Tongue (tissue), 2 donors: ENCODE measurements around the gene SURF1. TPM values are rescaled to one million over a fixed set of nuclear protein-coding genes. Genes with fewer than 3 reads are reported as not detected.
A peak's percentile ranks its signal among the peaks of the same experiment; 100 is the strongest.
"Not testable (repeated sequence)": the region's sequence is repeated elsewhere in the genome, so short reads cannot be mapped to it uniquely, and the experiment has no call there.

Source experiments
- DNase-seq: peaks from one replicate; pipeline ENCODE4 v3.0.0-alpha.2; 2015
- total RNA-seq: library from RNA; depleted of rRNA; stranded (reverse); fragments of >200 nt; gene quantifications from one replicate; pipeline ENCODE4 v1.2.3, GENCODE V29; 2014

SURF1 gene
- total RNA-seq, result 23.6 TPM

- DNase-seq, result peak; percentile 92
These were observed at the start of gene SURF1, which contains the start of gene SURF2 for GRCh38 chr9:133356391-133357091. Gene SURF1, minus strand, starts transcription at chr9:133356487. Its CDS starts 34 bp downstream, at chr9:133356453. Gene SURF2, plus strand, starts transcription at chr9:133356550. Its CDS starts 43 bp downstream, at chr9:133356593.

GRCh38 chr9:133405508-133406438 is 49.5 kb upstream of the SURF1 start:
- DNase-seq, result no peak

GRCh38 chr9:133404454-133405002 is 48.2 kb upstream of the SURF1 start:
- no peak for DNase-seq

GRCh38 chr9:133403766-133404453 is 47.6 kb upstream of the SURF1 start:
- no peak for DNase-seq

GRCh38 chr9:133402689-133403088 is 46.4 kb upstream of the SURF1 start:
- no peak for DNase-seq

- no peak for DNase-seq
These were observed 45.3 kb upstream of the SURF1 start for GRCh38 chr9:133401588-133401987.

GRCh38 chr9:133400292-133400691 is 44.0 kb upstream of the SURF1 start:
- no peak for DNase-seq

GRCh38 chr9:133397895-133398294 is 41.6 kb upstream of the SURF1 start:
- no peak for DNase-seq

- no peak for DNase-seq
These were observed 41.1 kb upstream of the SURF1 start for GRCh38 chr9:133397370-133397769.

- no peak for DNase-seq
These were observed 40.7 kb upstream of the SURF1 start for GRCh38 chr9:133396952-133397351.

- no peak for DNase-seq
These were observed 38.5 kb upstream of the SURF1 start for GRCh38 chr9:133394687-133395271.

- DNase-seq, result no peak
These were observed 37.1 kb upstream of the SURF1 start for GRCh38 chr9:133393399-133393798.

GRCh38 chr9:133392308-133392707 is 36.0 kb upstream of the SURF1 start:
- not testable (repeated sequence) for DNase-seq

GRCh38 chr9:133391449-133391848 is 35.2 kb upstream of the SURF1 start:
- not testable (repeated sequence) for DNase-seq

GRCh38 chr9:133390713-133391112 is 34.4 kb upstream of the SURF1 start:
- no peak for DNase-seq

- DNase-seq, result no peak
These were observed 33.3 kb upstream of the SURF1 start for GRCh38 chr9:133389562-133389961.

- no peak for DNase-seq
These were observed 32.8 kb upstream of the SURF1 start for GRCh38 chr9:133389025-133389557.

GRCh38 chr9:133387680-133388079 is 31.4 kb upstream of the SURF1 start:
- peak; percentile 36 for DNase-seq

GRCh38 chr9:133386338-133386737 is 30.1 kb upstream of the SURF1 start:
- DNase-seq, result no peak

- DNase-seq, result no peak
These were observed 29.2 kb upstream of the SURF1 start for GRCh38 chr9:133385452-133385851.

- DNase-seq, result no peak
These were observed 28.5 kb upstream of the SURF1 start for GRCh38 chr9:133384736-133385321.
